ENCODE measurements around the gene UBTD2. TPM values are rescaled to one million over a fixed set of nuclear protein-coding genes. Genes with fewer than 3 reads are reported as not detected.

The UBTD2 gene
- polyA plus RNA-seq, 3 donors: 5.3 to 26.8 (median 7.4) TPM

- no peak overlapping the region for H3K27ac ChIP-seq (ENCODE audit: low read depth, low read length)
Observed at GRCh38 chr5:172266676-172267092, 16.9 kb downstream of the UBTD2 start.

GRCh38 chr5:172266071-172266675 is 17.4 kb downstream of the UBTD2 start:
- 59 to 81% (median 71%) methylated on average over 10 of the region's 10 CpGs for WGBS, 3 donors
- no peak overlapping the region for H3K27ac ChIP-seq (ENCODE audit: low read depth, low read length)

More at GRCh38 chr5:172266676-172267092, 16.9 kb downstream of the UBTD2 start:
- 73 to 84% (median 80%) methylated on average over 4 of the region's 4 CpGs for whole genome bisulfite sequencing, 3 donors

- 91 to 95% (median 94%) methylated on average over 4 of the region's 4 CpGs for WGBS, 3 donors
- H3K27ac ChIP-seq (ENCODE audit: low read depth, low read length): no peak overlapping the region
Observed at GRCh38 chr5:172264815-172265395, 18.7 kb downstream of the UBTD2 start.

- 97 to 98% (median 98%) methylated on average over 23 of the region's 23 CpGs for WGBS, 3 donors
- no peak overlapping the region for H3K27ac ChIP-seq (ENCODE audit: low read depth, low read length)
Observed at GRCh38 chr5:172255444-172255843, 28.1 kb downstream of the UBTD2 start.

- H3K27ac ChIP-seq (ENCODE audit: low read depth, low read length): no peak overlapping the region
- 72 to 89% (median 79%) methylated on average over 2 of the region's 2 CpGs for WGBS, 3 donors
Observed at GRCh38 chr5:172252501-172252900, 31.1 kb downstream of the UBTD2 start.

- 96 to 100% (median 97%) methylated on average over 1 of the region's 1 CpG for WGBS, 3 donors
- no peak overlapping the region for H3K27ac ChIP-seq (ENCODE audit: low read depth, low read length)
Observed at GRCh38 chr5:172251419-172251818, 32.1 kb downstream of the UBTD2 start.

GRCh38 chr5:172248637-172249036 is 34.9 kb downstream of the UBTD2 start:
- WGBS, 3 donors: 85 to 92% (median 85%) methylated on average over 2 of the region's 2 CpGs
- H3K27ac ChIP-seq (ENCODE audit: low read depth, low read length): no peak overlapping the region

GRCh38 chr5:172245703-172246125 is 37.9 kb downstream of the UBTD2 start:
- 36 to 59% (median 55%) methylated on average over 1 of the region's 1 CpG for WGBS, 3 donors
- no peak overlapping the region for H3K27ac ChIP-seq (ENCODE audit: low read depth, low read length)

GRCh38 chr5:172245046-172245445 is 38.5 kb downstream of the UBTD2 start:
- WGBS, 3 donors: 68 to 94% (median 91%) methylated on average over 2 of the region's 2 CpGs
- H3K27ac ChIP-seq (ENCODE audit: low read depth, low read length): no peak overlapping the region

GRCh38 chr5:172243302-172243701 is 40.3 kb downstream of the UBTD2 start:
- WGBS, 3 donors: 97 to 98% (median 98%) methylated on average over 3 of the region's 3 CpGs
- H3K27ac ChIP-seq (ENCODE audit: low read depth, low read length): no peak overlapping the region

GRCh38 chr5:172238334-172238733 is 45.2 kb downstream of the UBTD2 start:
- 32 to 54% (median 47%) methylated on average over 1 of the region's 1 CpG for WGBS, 3 donors

GRCh38 chr5:172235827-172236736 is 47.5 kb downstream of the UBTD2 start:
- WGBS, 3 donors: 55 to 81% (median 79%) methylated on average over 3 of the region's 3 CpGs
- no peak overlapping the region for H3K27ac ChIP-seq (ENCODE audit: low read depth, low read length)

More at GRCh38 chr5:172238334-172238733, 45.2 kb downstream of the UBTD2 start:
- no peak overlapping the region for H3K27ac ChIP-seq (ENCODE audit: low read depth, low read length)

- WGBS, 3 donors: 39 to 45% (median 39%) methylated on average over 4 of the region's 4 CpGs
- H3K27ac ChIP-seq (ENCODE audit: low read depth, low read length): no peak overlapping the region
Observed at GRCh38 chr5:172235132-172235780, 48.3 kb downstream of the UBTD2 start.

GRCh38 chr5:172234031-172234430 is 49.5 kb downstream of the UBTD2 start:
- 96 to 98% (median 97%) methylated on average over 4 of the region's 4 CpGs for WGBS, 3 donors
- no peak overlapping the region for H3K27ac ChIP-seq (ENCODE audit: low read depth, low read length)

- no peak overlapping the region for H3K27ac ChIP-seq (ENCODE audit: low read depth, low read length)
- WGBS, 3 donors: 90 to 98% (median 95%) methylated on average over 1 of the region's 1 CpG
Observed at GRCh38 chr5:172229904-172230303, 53.7 kb downstream of the UBTD2 start.

GRCh38 chr5:172224996-172225395 is 58.6 kb downstream of the UBTD2 start:
- WGBS, 3 donors: 91 to 94% (median 92%) methylated on average over 1 of the region's 1 CpG
- H3K27ac ChIP-seq (ENCODE audit: low read depth, low read length): no peak overlapping the region

GRCh38 chr5:172223901-172224873 is 59.4 kb downstream of the UBTD2 start:
- H3K27ac ChIP-seq (ENCODE audit: low read depth, low read length): no peak overlapping the region
- WGBS, 3 donors: 89 to 92% (median 92%) methylated on average over 10 of the region's 10 CpGs

GRCh38 chr5:172219296-172219695 is 64.3 kb downstream of the UBTD2 start:
- WGBS, 3 donors: 75 to 97% (median 92%) methylated on average over 2 of the region's 2 CpGs
- H3K27ac ChIP-seq (ENCODE audit: low read depth, low read length): no peak overlapping the region
